H9 (cell line): ENCODE data around the gene FOXA2. TPM values are rescaled to one million over a fixed set of nuclear protein-coding genes. Genes with fewer than 3 reads are reported as not detected.

Experiments used
- DNase-seq: peaks from one replicate; pipeline ENCODE4 v3.0.0-alpha.2; 2017
- H2AFZ ChIP-seq: one replicate; pipeline ENCODE4 v1.6.1; 2013; ENCODE audit warnings: mild to moderate bottlenecking, low read length, control low read depth, moderate library complexity
- H2AK5ac ChIP-seq: 2 replicates; pipeline ENCODE4 v1.6.1; 2013; ENCODE audit warnings: low read length, control low read depth, mixed read lengths; ENCODE audit not compliant: insufficient read length
- H2BK120ac ChIP-seq: one replicate; pipeline ENCODE4 v1.6.1; 2013; ENCODE audit warnings: low read depth, mild to moderate bottlenecking, low read length, control low read depth, inconsistent platforms; ENCODE audit not compliant: poor library complexity, severe bottlenecking
- H2BK12ac ChIP-seq: 2 replicates; pipeline ENCODE4 v1.6.1; 2013; ENCODE audit warnings: low read length, control low read depth, mixed read lengths, low read depth; ENCODE audit not compliant: insufficient read length
- H2BK15ac ChIP-seq: 2 replicates; pipeline ENCODE4 v1.6.1; 2013; ENCODE audit warnings: low read depth, low read length, control low read depth
- H2BK20ac ChIP-seq: one replicate; pipeline ENCODE4 v1.6.1; 2013; ENCODE audit warnings: low read depth, mild to moderate bottlenecking, low read length, control low read depth, inconsistent platforms; ENCODE audit not compliant: poor library complexity, severe bottlenecking
- H2BK5ac ChIP-seq: 2 replicates; pipeline ENCODE4 v1.6.1; 2013; ENCODE audit warnings: low read length, control low read depth, mixed read lengths; ENCODE audit not compliant: insufficient read length
- H3K14ac ChIP-seq: 2 replicates; pipeline ENCODE4 v1.6.1; 2013; ENCODE audit warnings: low read length, control low read depth; ENCODE audit not compliant: insufficient read depth
- H3K18ac ChIP-seq: 2 replicates; pipeline ENCODE4 v1.6.1; 2013; ENCODE audit warnings: low read depth, mild to moderate bottlenecking, mixed read lengths, low read length, control low read depth; ENCODE audit not compliant: insufficient read length
- H3K23ac ChIP-seq: 2 replicates; pipeline ENCODE4 v1.6.1; 2013; ENCODE audit warnings: low read length, control low read depth, mixed read lengths, low read depth; ENCODE audit not compliant: insufficient read length
- H3K23me2 ChIP-seq: 2 replicates; pipeline ENCODE4 v1.6.1; 2013; ENCODE audit warnings: low read depth, mild to moderate bottlenecking, mixed read lengths, low read length, control low read depth; ENCODE audit not compliant: insufficient read length, poor library complexity, severe bottlenecking
- H3K27ac ChIP-seq: 2 replicates; pipeline ENCODE4 v1.5.1; 2013; ENCODE audit warnings: low read length, control low read depth, mixed read lengths, low read depth; ENCODE audit not compliant: insufficient read length
- H3K27me3 ChIP-seq: 2 replicates; pipeline ENCODE4 v1.6.1; 2013; ENCODE audit warnings: low read length, control low read depth, inconsistent platforms; ENCODE audit not compliant: insufficient read depth
- H3K4ac ChIP-seq: 2 replicates; pipeline ENCODE4 v1.6.1; 2013; ENCODE audit warnings: low read depth, mild to moderate bottlenecking, control low read depth, inconsistent platforms, low read length, moderate library complexity
- H3K4me1 ChIP-seq: 2 replicates; pipeline ENCODE4 v1.6.1; 2013; ENCODE audit warnings: low read length, control low read depth, inconsistent platforms; ENCODE audit not compliant: insufficient read depth
- H3K4me2 ChIP-seq: 2 replicates; pipeline ENCODE4 v1.6.1; 2013; ENCODE audit warnings: low read length, control low read depth, mixed read lengths; ENCODE audit not compliant: insufficient read length, insufficient read depth
- H3K56ac ChIP-seq: 2 replicates; pipeline ENCODE4 v1.6.1; 2013; ENCODE audit warnings: low read depth, mild to moderate bottlenecking, mixed read lengths, low read length, control low read depth; ENCODE audit not compliant: insufficient read length
- H3K79me1 ChIP-seq: 2 replicates; pipeline ENCODE4 v1.6.1; 2013; ENCODE audit warnings: low read depth, mild to moderate bottlenecking, moderate library complexity, low read length, control low read depth, inconsistent platforms; ENCODE audit not compliant: insufficient read depth, poor library complexity, severe bottlenecking
- H3K79me2 ChIP-seq: 2 replicates; pipeline ENCODE4 v1.6.1; 2013; ENCODE audit warnings: low read length, control low read depth, inconsistent platforms; ENCODE audit not compliant: insufficient read depth
- H3K9ac ChIP-seq: 2 replicates; pipeline ENCODE4 v1.6.1; 2013; ENCODE audit warnings: low read length, control low read depth, mixed read lengths; ENCODE audit not compliant: insufficient read length; ENCODE audit errors: extremely low read depth
- H3K9me3 ChIP-seq: one replicate; pipeline ENCODE4 v1.6.1; 2013; ENCODE audit warnings: low read depth, low read length, inconsistent platforms; ENCODE audit not compliant: control insufficient read depth
- H3T11ph ChIP-seq: one replicate; pipeline ENCODE4 v1.6.1; 2013; ENCODE audit warnings: mild to moderate bottlenecking, low read length, control low read depth, inconsistent platforms
- H4K20me1 ChIP-seq: one replicate; pipeline ENCODE4 v1.6.1; 2013; ENCODE audit not compliant: control insufficient read depth, insufficient read length, insufficient read depth
- H4K5ac ChIP-seq: 2 replicates; pipeline ENCODE4 v1.6.1; 2013; ENCODE audit warnings: low read depth, mild to moderate bottlenecking, mixed read lengths, low read length, control low read depth; ENCODE audit not compliant: insufficient read length
- H4K8ac ChIP-seq: replicated peaks from 2 replicates; pipeline ENCODE4 v1.6.1; 2013; ENCODE audit warnings: low read length, control low read depth, mixed read lengths, low read depth; ENCODE audit not compliant: insufficient read length
- H4K91ac ChIP-seq: 2 replicates; pipeline ENCODE4 v1.6.1; 2013; ENCODE audit warnings: low read depth, mild to moderate bottlenecking, moderate library complexity, mixed read lengths, low read length, control low read depth; ENCODE audit not compliant: insufficient read length
- H3K27ac Mint-ChIP-seq, 3 experiments: 2 replicates in 2 of 3; 3 replicates in 1 of 3; pipeline ENCODE4 v1.8.0; 2020 to 2021; ENCODE audit warnings: mixed read lengths in 3 of 3, mild to moderate bottlenecking in 1 of 3, moderate library complexity in 1 of 3
- H3K27me3 Mint-ChIP-seq: 2 replicates; pipeline ENCODE4 v1.8.0; 2021; ENCODE audit warnings: low read depth, mild to moderate bottlenecking, moderate library complexity, mixed read lengths
- H3K36me3 Mint-ChIP-seq, 3 experiments: 2 replicates in 2 of 3; 3 replicates in 1 of 3; pipeline ENCODE4 v1.8.0; 2020 to 2021; ENCODE audit warnings: low read depth in 3 of 3, mixed read lengths in 3 of 3; ENCODE audit not compliant: insufficient read depth in 1 of 3
- H3K4me1 Mint-ChIP-seq, 2 experiments: 2 replicates each; pipeline ENCODE4 v1.8.0; 2020; ENCODE audit warnings: mixed read lengths in 2 of 2
- H3K4me3 Mint-ChIP-seq, 2 experiments: 2 replicates in 1 of 2; 3 replicates in 1 of 2; pipeline ENCODE4 v1.8.0; 2020 to 2021; ENCODE audit warnings: mild to moderate bottlenecking in 2 of 2, mixed read lengths in 2 of 2, moderate library complexity in 1 of 2
- H3K9me3 Mint-ChIP-seq, 2 experiments: 2 replicates in 1 of 2; 3 replicates in 1 of 2; pipeline ENCODE4 v1.8.0; 2020; ENCODE audit warnings: mild to moderate bottlenecking in 2 of 2, mixed read lengths in 2 of 2, moderate library complexity in 1 of 2
- WGBS: extraction: QIAGEN DNeasy Blood & Tissue Kit; methylation state at CpG from one replicate; pipeline ENCODE4 v1.1.7; 2013; ENCODE audit warnings: missing lambda C conversion rate, low lambda C conversion rate, mixed read lengths; ENCODE audit not compliant: insufficient read length; ENCODE audit errors: extremely low coverage; 5-methylcytosine and 5-hydroxymethylcytosine counted together
- total RNA-seq: library from RNA; stranded (reverse); gene quantifications from 2 replicates; pipeline ENCODE4 v1.2.1, GENCODE V29; 2021
- TF ChIP-seq, protein P1 (sequence below): fragments of 200-600 bp; sonication (generic); conservative IDR thresholded peaks from 3 replicates; pipeline ENCODE4 v1.8.0; 2021; ENCODE audit warnings: antibody characterized with exemption, mild to moderate bottlenecking

The FOXA2 gene
- total RNA-seq, 1 experiment from 2014 or later: not detected

DNA sequence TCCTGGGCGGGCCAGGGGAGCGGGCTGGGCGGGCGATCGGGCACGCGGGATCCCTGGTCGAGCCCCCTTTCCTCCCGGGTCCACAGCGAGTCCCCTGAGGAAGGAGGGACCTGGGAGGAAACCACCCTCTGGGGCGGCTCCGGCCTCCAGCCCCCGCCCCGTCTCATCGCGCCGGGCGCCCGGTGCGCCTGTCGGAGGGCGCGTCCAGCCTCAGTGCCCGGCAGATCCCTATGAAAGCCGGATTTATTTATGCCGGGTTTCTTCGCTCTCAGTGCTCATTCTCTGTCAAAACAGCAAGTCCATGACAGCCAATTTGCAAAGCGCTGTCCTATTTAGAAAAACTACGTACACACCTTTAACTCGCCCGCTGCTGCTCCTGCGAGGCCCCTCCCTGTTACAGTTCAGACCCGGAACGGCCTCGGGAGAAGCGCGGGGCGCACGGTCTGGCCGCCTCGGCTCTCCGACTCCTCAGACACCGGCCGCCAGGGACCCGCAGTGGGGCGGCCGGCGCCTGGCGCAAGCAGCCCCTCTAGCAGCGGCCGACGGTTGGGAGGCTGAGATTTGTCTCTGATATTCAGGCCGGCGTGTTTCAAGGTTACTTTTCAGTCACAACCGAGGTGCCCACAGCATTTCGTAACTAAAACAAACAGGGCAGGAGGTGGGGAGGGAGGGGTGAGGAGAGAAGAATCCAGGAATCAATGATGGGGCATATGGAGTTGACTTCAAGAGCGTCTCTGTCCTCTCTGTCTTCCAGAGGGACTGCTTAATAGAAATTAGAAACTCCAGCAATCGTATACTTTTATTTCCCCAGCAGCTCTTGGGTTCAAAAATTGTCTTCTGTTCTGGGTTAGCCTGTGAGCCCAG, 782 bp upstream of the FOXA2 start:
- no peak overlapping the region for H3K4ac ChIP-seq
- H2AFZ ChIP-seq: no peak overlapping the region
- peak overlapping the region; percentile 32 for H3K4me2 ChIP-seq
- H3K27me3 ChIP-seq: peaks cover 80% of the 10 kb centered on the region
- peaks cover 0 to 3% (median 3%) of the 10 kb centered on the region in 3 experiments; a peak in 3 of 7 replicates for H3K36me3 Mint-ChIP-seq
- peaks cover 8% of the 10 kb centered on the region for H3K23me2 ChIP-seq
- H2BK15ac ChIP-seq: no peak overlapping the region
- H3K9ac ChIP-seq: no peak overlapping the region
- H3K18ac ChIP-seq: no peak overlapping the region
- TF ChIP-seq, protein P1, sequence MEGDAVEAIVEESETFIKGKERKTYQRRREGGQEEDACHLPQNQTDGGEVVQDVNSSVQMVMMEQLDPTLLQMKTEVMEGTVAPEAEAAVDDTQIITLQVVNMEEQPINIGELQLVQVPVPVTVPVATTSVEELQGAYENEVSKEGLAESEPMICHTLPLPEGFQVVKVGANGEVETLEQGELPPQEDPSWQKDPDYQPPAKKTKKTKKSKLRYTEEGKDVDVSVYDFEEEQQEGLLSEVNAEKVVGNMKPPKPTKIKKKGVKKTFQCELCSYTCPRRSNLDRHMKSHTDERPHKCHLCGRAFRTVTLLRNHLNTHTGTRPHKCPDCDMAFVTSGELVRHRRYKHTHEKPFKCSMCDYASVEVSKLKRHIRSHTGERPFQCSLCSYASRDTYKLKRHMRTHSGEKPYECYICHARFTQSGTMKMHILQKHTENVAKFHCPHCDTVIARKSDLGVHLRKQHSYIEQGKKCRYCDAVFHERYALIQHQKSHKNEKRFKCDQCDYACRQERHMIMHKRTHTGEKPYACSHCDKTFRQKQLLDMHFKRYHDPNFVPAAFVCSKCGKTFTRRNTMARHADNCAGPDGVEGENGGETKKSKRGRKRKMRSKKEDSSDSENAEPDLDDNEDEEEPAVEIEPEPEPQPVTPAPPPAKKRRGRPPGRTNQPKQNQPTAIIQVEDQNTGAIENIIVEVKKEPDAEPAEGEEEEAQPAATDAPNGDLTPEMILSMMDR: no peak
- H2BK120ac ChIP-seq: no peak overlapping the region
- H4K20me1 ChIP-seq: no peaks in the 10 kb centered on the region
- no peaks in the 10 kb centered on the region for H3K79me2 ChIP-seq
- no peak overlapping the region for H2BK20ac ChIP-seq
- H4K5ac ChIP-seq: no peak overlapping the region
- H3K27ac Mint-ChIP-seq: no peak overlapping the region
- H3K27me3 Mint-ChIP-seq: peaks cover 96% of the 10 kb centered on the region
- no peak overlapping the region for H3T11ph ChIP-seq
- H4K91ac ChIP-seq: no peak overlapping the region
- WGBS: no CpG with 5 or more reads among the region's 58 CpGs
- peak overlapping the region; percentile 19 to 84; a peak in 4 of 5 replicates for H3K4me3 Mint-ChIP-seq
- peak; percentile 55 for DNase-seq
- H3K4me1 Mint-ChIP-seq: peaks cover 18 to 36% of the 10 kb centered on the region in 2 experiments
- H4K8ac ChIP-seq: no peak overlapping the region
- H3K9me3 Mint-ChIP-seq: peaks cover 0 to 22% of the 10 kb centered on the region in 2 experiments; a peak in 3 of 5 replicates
- H2BK5ac ChIP-seq: no peak overlapping the region
- H2BK12ac ChIP-seq: no peak overlapping the region
- H3K56ac ChIP-seq: no peak overlapping the region
- H2AK5ac ChIP-seq: no peak overlapping the region
- no peak overlapping the region for H3K23ac ChIP-seq
- no peak overlapping the region for H3K27ac ChIP-seq
- H3K14ac ChIP-seq: no peak overlapping the region
- no peaks in the 10 kb centered on the region for H3K9me3 ChIP-seq
- H3K4me1 ChIP-seq: peaks cover under 1% of the 10 kb centered on the region; the same call in 1 of the 2 replicates
- H3K79me1 ChIP-seq: no peaks in the 10 kb centered on the region
